Fibroblast of lung (primary cell): Measurements from ENCODE around the gene PPM1H. TPM values are rescaled to one million over a fixed set of nuclear protein-coding genes. Genes with fewer than 3 reads are reported as not detected.
A peak's percentile ranks its signal among the peaks of the same experiment; 100 is the strongest.

Experiments
- DNase-seq, 2 donors: peaks; one replicate each; pipeline versions ENCODE4 v3.0.0 to v3.0.0-alpha.2; 2010; ENCODE audit warnings: low read depth in 2 of 2
- H2AFZ ChIP-seq: 2 replicates; pipeline ENCODE4 v1.5.1; 2012; ENCODE audit warnings: low read length, control low read depth, inconsistent platforms
- H3K27ac ChIP-seq: 2 replicates; pipeline ENCODE4 v1.5.1; 2011; ENCODE audit warnings: low read length, control low read depth; ENCODE audit not compliant: insufficient read depth
- H3K27me3 ChIP-seq: 2 replicates; pipeline ENCODE4 v1.5.1; 2011; ENCODE audit warnings: mild to moderate bottlenecking, low read length; ENCODE audit not compliant: control insufficient read depth, insufficient read depth
- H3K36me3 ChIP-seq: 2 replicates; pipeline ENCODE4 v1.5.1; 2011; ENCODE audit warnings: low read length; ENCODE audit not compliant: control insufficient read depth, insufficient read depth
- H3K4me1 ChIP-seq: 2 replicates; pipeline ENCODE4 v1.5.1; 2011; ENCODE audit warnings: low read length; ENCODE audit not compliant: control insufficient read depth, insufficient read depth; ENCODE audit errors: extremely low read depth
- H3K4me2 ChIP-seq: 2 replicates; pipeline ENCODE4 v1.5.1; 2011; ENCODE audit warnings: low read length, control low read depth; ENCODE audit not compliant: insufficient read depth; ENCODE audit errors: extremely low read depth
- H3K4me3 ChIP-seq, 4 experiments: fragments of 200-600 bp in 1 of 4; sonication (generic) in 1 of 4; replicated peaks in 1 of 4; 2 replicates each; pipeline ENCODE4 v1.5.1; 2011 to 2016; ENCODE audit warnings: low read length in 4 of 4, low read depth in 3 of 4, mild to moderate bottlenecking in 3 of 4, control low read depth in 2 of 4, inconsistent platforms in 1 of 4, mixed read lengths in 1 of 4; ENCODE audit not compliant: insufficient read depth in 1 of 4; ENCODE audit errors: control extremely low read depth in 1 of 4
- H3K79me2 ChIP-seq: 2 replicates; pipeline ENCODE4 v1.5.1; 2012; ENCODE audit warnings: mild to moderate bottlenecking, low read length, inconsistent platforms; ENCODE audit not compliant: control insufficient read depth, insufficient read depth
- H3K9ac ChIP-seq: 2 replicates; pipeline ENCODE4 v1.5.1; 2011; ENCODE audit warnings: mild to moderate bottlenecking, low read length, control low read depth; ENCODE audit not compliant: insufficient read depth
- H3K9me3 ChIP-seq: 2 replicates; pipeline ENCODE4 v1.5.1; 2012; ENCODE audit warnings: low read depth, low read length; ENCODE audit not compliant: control insufficient read depth, insufficient read depth
- H4K20me1 ChIP-seq: 2 replicates; pipeline ENCODE4 v1.5.1; 2011; ENCODE audit warnings: low read length; ENCODE audit not compliant: control insufficient read depth, insufficient read depth; ENCODE audit errors: extremely low read depth
- CTCF ChIP-seq, 2 donors: IDR thresholded peaks in 1 of 2; conservative IDR thresholded peaks in 1 of 2; 1 replicate in 1 of 2; 2 replicates in 1 of 2; pipeline ENCODE4 v1.5.1; 2011 to 2012; ENCODE audit warnings: low read length in 2 of 2, control low read depth in 1 of 2, inconsistent platforms in 1 of 2, low read depth in 1 of 2, mild to moderate bottlenecking in 1 of 2
- EZH2 ChIP-seq: IDR thresholded peaks from 2 replicates; pipeline ENCODE4 v1.5.1; 2012; ENCODE audit warnings: low read length, control low read depth, mild to moderate bottlenecking; ENCODE audit errors: missing control alignments
- polyA plus RNA-seq, 2 donors: library from polyadenylated mRNA; depleted of rRNA in 1 of 2; stranded (reverse) in 1 of 2; unstranded in 1 of 2; fragments of >200 nt; gene quantifications; 2 replicates each; pipeline ENCODE4 v1.2.1, GENCODE V29; 2011 to 2012; ENCODE audit warnings: missing spikeins in 1 of 2
- total RNA-seq: library from RNA; depleted of rRNA; stranded (reverse); fragments of >200 nt; gene quantifications from 2 replicates; pipeline ENCODE4 v1.2.1, GENCODE V29; 2014

Gene PPM1H
- total and polyA plus RNA-seq, 2 donors (not counting 1 experiment from before 2014, with no cell fraction given), result 0.57 to 3.1 TPM

DNA sequence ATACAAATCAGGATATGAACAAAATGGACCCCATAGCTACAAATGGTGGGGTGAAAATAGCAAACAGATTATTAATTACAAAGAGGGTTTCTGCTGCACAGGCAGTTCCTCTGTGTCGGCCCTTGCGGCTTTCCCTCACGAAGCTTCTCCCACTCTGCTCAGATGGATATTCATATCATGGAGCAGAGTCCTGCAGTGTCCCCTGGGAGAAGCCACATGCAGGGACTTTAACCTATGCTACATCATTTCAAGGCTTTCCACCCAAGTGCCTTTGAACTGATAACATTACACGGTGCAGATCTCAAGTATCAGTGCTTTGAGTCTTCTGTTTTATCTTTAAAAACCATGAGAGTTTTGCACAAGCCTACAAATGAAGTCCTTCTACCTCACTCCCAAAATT lies 229.1 kb downstream of the PPM1H start:
- peaks cover 23% of the 10 kb centered on the region for H3K4me1 ChIP-seq
- no peaks in the 10 kb centered on the region for H3K27me3 ChIP-seq
- no peak overlapping the region for H3K27ac ChIP-seq
- H3K9me3 ChIP-seq, result no peaks in the 10 kb centered on the region
- TF ChIP-seq EZH2 (no peak), CTCF (conservative IDR thresholded peaks at IDR 0.05 in 1 of 2, IDR thresholded peaks at IDR 0.05 in 1 of 2; ENCODE audit: low read depth in 1 of 2, low read length in 2 of 2) (no peak)
- no peaks in the 10 kb centered on the region for H3K79me2 ChIP-seq
- no peak overlapping the region for H3K4me3 ChIP-seq
- no peak for DNase-seq
- no peaks in the 10 kb centered on the region for H3K36me3 ChIP-seq
- H4K20me1 ChIP-seq, result no peaks in the 10 kb centered on the region
- H3K4me2 ChIP-seq, result no peak overlapping the region
- no peak overlapping the region for H3K9ac ChIP-seq
- H2AFZ ChIP-seq, result no peak overlapping the region

- TF ChIP-seq CTCF (conservative IDR thresholded peaks at IDR 0.05 in 1 of 2, IDR thresholded peaks at IDR 0.05 in 1 of 2; ENCODE audit: low read depth in 1 of 2, low read length in 2 of 2) (no peak), EZH2 (no peak)
- Histone ChIP-seq H3K27me3 (no peaks in the 10 kb centered on the region), H4K20me1 (no peaks in the 10 kb centered on the region), H3K4me2 (peak overlapping the region; percentile 1), H2AFZ (no peak overlapping the region), H3K36me3 (no peaks in the 10 kb centered on the region), H3K9ac (peak overlapping the region; percentile 13), H3K9me3 (no peaks in the 10 kb centered on the region), H3K4me3 (no peak overlapping the region), H3K27ac (peak overlapping the region; percentile 71), H3K79me2 (no peaks in the 10 kb centered on the region), H3K4me1 (peaks cover 20% of the 10 kb centered on the region)
- DNase-seq, result peak in 1 of 2 donors; percentile 85
Measured at GRCh38 chr12:62703011-62703380, 232.0 kb downstream of the PPM1H start.

DNA sequence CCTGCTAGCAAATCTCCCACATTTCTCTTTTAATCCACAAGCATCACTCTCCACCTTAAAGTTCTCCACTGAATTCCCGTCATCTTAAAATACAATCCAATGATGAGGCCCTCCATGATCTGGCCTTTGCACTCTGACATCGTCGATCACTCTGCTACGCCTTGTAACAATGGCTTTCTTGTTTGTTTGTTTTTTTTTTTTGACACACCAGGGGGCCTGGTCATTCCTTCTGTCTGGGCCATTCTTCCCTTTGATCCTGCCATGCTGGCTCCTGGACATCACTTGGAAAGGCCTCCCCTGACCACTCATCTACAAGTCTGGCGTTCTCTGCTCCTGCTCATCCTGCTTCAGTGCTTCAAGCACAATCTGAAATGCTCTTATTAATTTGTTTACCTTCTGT lies 233.5 kb downstream of the PPM1H start:
- Histone ChIP-seq H3K27me3 (no peaks in the 10 kb centered on the region), H3K9ac (no peak overlapping the region), H3K36me3 (no peaks in the 10 kb centered on the region), H3K4me1 (peaks cover 20% of the 10 kb centered on the region), H3K9me3 (no peaks in the 10 kb centered on the region), H3K4me3 (no peak overlapping the region), H3K79me2 (no peaks in the 10 kb centered on the region), H2AFZ (no peak overlapping the region), H3K27ac (peak overlapping the region; percentile 71), H4K20me1 (no peaks in the 10 kb centered on the region), H3K4me2 (no peak overlapping the region)
- TF ChIP-seq CTCF (conservative IDR thresholded peaks at IDR 0.05 in 1 of 2, IDR thresholded peaks at IDR 0.05 in 1 of 2; ENCODE audit: low read depth in 1 of 2, low read length in 2 of 2), result no peak
- TF ChIP-seq EZH2, result no peak
- DNase-seq, result no peak
